Nucleus accumbens (tissue), 56 donors: Measurements from ENCODE around the gene BACH2.
"Not testable (repeated sequence)": the region's sequence is repeated elsewhere in the genome, so short reads cannot be mapped to it uniquely, and the experiment has no call there.

Source experiments
- DNase-seq, 56 donors: peaks; one replicate each; lab custom pipeline; 2025; lab: John Stamatoyannopoulos, UW

BACH2 gene

GRCh38 chr6:90048206-90048967 is 248.3 kb downstream of the BACH2 start:
- no peak for DNase-seq

- DNase-seq = no peak
Observed at GRCh38 chr6:90045535-90045934, 251.1 kb downstream of the BACH2 start.

- peak in 2 of 56 donors; percentile 3 to 21 for DNase-seq
Observed at GRCh38 chr6:90044833-90045381, 251.7 kb downstream of the BACH2 start.

GRCh38 chr6:90044182-90044832 is 252.3 kb downstream of the BACH2 start:
- DNase-seq = no peak

- DNase-seq = no peak
Observed at GRCh38 chr6:90040931-90041330, 255.7 kb downstream of the BACH2 start.

- no peak for DNase-seq
Observed at GRCh38 chr6:90039911-90040310, 256.7 kb downstream of the BACH2 start.

- no peak for DNase-seq
Observed at GRCh38 chr6:90038961-90039653, 257.5 kb downstream of the BACH2 start.

GRCh38 chr6:90036963-90037362 is 259.7 kb downstream of the BACH2 start:
- no peak for DNase-seq

- no peak for DNase-seq
Observed at GRCh38 chr6:90035047-90035723, 261.5 kb downstream of the BACH2 start.

GRCh38 chr6:90033746-90034271 is 262.8 kb downstream of the BACH2 start:
- DNase-seq = no peak

- not testable (repeated sequence) for DNase-seq
Observed at GRCh38 chr6:90032489-90033212, 264.0 kb downstream of the BACH2 start.

- DNase-seq = no peak
Observed at GRCh38 chr6:90028995-90029635, 267.5 kb downstream of the BACH2 start.

- no peak for DNase-seq
Observed at GRCh38 chr6:90028066-90028778, 268.4 kb downstream of the BACH2 start.

GRCh38 chr6:90026216-90026615 is 270.4 kb downstream of the BACH2 start:
- DNase-seq = no peak

GRCh38 chr6:90025523-90026061 is 271.1 kb downstream of the BACH2 start:
- DNase-seq = peak in 16 of 56 donors; percentile 2 to 59 (median 20)

- DNase-seq = no peak
Observed at GRCh38 chr6:90024633-90025032, 272.0 kb downstream of the BACH2 start.

- no peak for DNase-seq
Observed at GRCh38 chr6:90021711-90022110, 274.9 kb downstream of the BACH2 start.

GRCh38 chr6:90020746-90021145 is 275.9 kb downstream of the BACH2 start:
- DNase-seq = no peak
